Activated CD4-positive, CD25-positive, alpha-beta regulatory T cell treated with anti-CD3 and anti-CD28 coated beads, Interleukin-2, amount 50 U/mL, for 24 hours (primary cell): ENCODE measurements around the gene ZBTB49.

Experiments used
- ATAC-seq, 2 donors: fragments of 150-1000 bp; cut with Tn5 transposase; one replicate each; pipeline ENCODE4 v1.10.0; 2021; ENCODE audit warnings: mild to moderate bottlenecking in 1 of 2, moderate library complexity in 1 of 2

The ZBTB49 gene

DNA sequence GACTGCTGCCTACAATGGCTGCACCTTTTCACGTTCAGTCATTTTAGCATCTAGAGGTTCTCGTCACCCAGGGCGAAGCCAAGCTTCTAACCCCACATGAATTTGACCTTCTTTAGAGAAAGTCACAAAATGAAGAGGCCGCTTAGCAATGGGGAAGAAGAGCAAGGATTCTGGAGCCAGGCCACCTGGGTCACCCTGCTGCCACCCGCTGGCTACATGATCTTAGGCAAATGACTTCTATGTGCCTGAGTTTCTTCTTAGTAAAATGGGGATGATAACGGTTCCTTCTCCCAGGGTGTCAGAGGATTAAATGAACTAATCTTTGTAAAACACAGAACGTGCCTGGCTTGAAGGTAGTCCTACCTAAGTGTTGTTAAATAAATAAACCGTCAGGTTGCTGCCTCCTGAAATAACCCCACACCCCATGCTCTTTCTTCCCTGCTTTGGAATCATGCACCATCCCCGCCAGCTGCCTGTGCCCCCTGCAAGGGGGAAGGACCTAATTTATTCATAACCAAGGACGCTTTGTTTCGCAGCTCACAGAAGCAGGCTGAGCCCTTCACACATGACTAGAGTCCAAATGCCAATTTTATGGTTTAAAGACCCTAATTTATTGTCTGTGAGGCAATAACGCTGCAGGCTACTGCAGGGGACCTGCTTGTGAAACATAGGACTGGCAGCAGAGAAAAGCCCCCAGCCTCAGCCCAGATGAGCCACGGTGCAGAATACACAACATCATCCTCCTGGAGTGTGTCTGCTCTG lies 68.2 kb downstream of the ZBTB49 start:
- no peak for ATAC-seq

- ATAC-seq = no peak
These were observed 71.8 kb downstream of the ZBTB49 start for GRCh38 chr4:4361883-4362282.

GRCh38 chr4:4362991-4363697 lies 73.1 kb downstream of the ZBTB49 start:
- no peak for ATAC-seq

DNA sequence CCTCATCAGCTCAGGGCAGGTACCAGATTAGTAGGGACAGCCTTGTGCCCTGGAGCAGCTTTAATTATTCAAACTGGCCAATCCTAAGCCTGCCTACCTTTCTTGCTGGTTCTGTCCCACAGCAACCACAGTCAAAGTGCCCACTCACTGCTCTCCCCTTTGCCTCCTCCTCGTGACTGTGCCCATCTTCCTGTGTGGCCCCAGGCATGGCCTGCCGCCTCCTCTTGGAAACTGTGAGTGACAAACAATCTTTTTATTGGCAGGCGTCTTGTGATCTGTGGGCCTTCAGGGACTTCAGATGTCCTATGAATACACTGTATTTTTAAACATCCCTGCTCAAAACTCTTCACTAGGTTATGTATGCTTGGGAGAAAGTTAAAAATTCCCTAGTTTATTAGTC lies 74.0 kb downstream of the ZBTB49 start:
- no peak for ATAC-seq

DNA sequence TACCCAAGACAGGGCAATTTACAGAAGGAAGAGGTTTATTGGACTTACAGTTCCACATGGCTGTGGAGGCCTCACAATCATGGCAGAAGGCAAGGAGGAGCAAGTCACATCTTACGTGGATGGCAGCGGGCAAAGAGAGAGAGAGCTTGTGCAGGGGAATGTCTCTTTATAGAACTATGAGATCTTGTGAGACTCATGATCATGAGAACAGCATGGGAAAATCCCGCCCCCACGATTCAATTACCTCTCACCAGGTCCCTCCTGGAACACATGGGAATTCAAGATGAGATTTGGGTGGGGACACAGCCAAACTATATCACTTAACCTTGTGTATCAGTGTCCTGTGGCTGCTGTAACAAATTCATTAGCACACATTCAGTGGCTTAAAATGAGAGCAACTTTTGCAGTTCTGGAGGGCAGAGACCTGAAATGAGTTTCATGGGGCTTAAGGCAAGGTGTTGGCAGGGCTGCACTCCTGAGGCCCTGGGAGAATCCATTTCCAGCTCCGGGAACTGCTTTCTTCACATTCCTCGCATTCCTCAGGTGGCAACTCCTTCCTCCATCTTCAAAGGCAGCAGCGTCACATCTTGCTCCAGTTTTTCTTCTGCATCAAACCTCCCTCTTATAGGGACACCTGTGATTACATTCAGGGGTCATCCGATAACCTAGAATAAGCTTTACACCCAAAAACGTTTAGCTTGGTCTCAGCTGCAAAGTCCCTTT lies 74.6 kb downstream of the ZBTB49 start:
- ATAC-seq = no peak

DNA sequence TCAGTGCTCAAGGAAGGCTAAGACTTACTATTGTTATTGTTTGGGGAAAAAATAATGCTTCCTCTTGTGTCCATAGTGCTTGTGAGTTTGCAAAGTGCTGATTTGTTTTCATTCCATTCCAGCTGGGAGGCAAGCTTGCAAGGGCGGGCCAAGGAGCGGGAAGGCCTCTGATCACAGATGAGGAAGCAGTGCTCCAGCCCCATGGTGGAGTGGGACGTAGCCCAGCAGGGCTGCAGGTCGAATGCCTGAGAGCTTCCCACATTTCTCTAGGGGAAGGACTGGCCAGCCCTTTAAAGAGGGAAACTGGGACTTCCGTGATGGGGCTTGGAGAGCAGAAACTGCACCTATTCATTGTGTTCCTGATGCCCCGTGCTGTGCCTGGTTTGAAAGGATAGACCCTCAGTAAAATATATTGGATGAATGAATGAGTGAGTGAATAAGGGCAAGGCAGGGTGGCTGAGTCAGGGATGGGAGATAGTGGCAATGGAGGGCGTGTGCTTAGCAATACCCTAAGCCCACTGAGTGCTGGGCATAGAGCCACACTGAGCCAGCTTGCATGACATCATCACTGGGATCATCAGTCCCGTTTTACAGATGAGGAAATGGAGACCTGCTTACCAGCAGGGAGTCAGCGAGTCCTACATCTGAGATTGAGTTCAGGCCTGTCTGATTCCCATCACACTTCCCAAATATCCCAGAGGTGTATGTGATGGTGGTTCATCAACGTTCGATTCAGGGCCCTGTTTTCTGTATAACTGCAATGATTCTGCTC lies 78.9 kb downstream of the ZBTB49 start:
- no peak for ATAC-seq
